GM12864 (cell line): ENCODE measurements around the gene DPF1.

Source experiments
- DNase-seq: peaks from one replicate; pipeline ENCODE4 v3.0.0-alpha.2; 2011; ENCODE audit warnings: low read depth
- H3K4me3 ChIP-seq: 2 replicates; pipeline ENCODE4 v1.5.1; 2011; ENCODE audit warnings: mild to moderate bottlenecking, low read depth, low read length, control low read depth
- CTCF ChIP-seq: IDR thresholded peaks from 2 replicates; pipeline ENCODE4 v1.5.1; 2011; ENCODE audit warnings: low read depth, mild to moderate bottlenecking, moderate library complexity, low read length, control low read depth, inconsistent platforms; ENCODE audit errors: missing control alignments

DPF1 gene

GRCh38 chr19:38218204-38218603 lies 5.8 kb downstream of the DPF1 start:
- DNase-seq, result no peak
- TF ChIP-seq CTCF, result no peak
- H3K4me3 ChIP-seq, result no peak overlapping the region

DNA sequence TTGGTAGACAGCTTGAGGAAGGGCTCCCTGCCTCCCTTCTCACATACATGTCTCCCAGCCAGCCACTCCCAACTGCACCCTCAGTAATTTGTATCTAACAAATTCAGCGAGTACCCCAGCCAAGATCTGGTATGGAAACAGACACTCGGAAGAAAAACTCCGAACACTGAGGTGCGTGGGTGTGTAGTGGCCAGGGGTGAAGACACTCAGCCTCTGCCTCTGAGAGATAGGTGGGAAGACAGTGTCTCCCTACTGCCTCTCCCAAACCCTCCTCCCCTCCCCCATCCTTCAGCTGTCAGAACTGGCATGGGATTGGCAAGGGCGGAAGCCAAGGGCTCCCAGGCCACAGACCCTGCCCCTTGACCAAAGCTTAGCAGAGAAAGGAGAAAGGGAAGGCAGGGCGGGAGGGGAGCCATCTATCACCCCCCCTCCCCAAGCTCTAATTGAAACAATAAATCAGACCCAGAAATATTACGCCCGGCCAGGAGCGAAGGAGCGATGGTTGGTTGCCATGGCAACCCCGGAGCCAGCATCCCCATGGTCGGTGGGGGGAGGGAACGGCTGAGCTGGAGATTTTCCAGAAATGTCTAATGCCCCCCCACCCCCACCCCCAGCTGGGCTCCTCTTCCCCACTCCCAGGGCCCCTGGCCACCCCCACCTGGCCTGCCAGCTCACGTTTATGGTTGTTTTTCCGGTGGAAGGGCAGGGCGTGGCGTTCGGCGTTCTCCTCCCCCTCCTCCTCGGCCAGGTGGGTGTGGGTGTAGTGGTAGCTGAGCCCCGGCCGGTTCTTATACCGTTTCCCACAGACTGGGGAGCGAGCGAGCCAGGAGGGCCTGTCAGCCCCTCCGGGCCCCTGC lies 7.0 kb downstream of the DPF1 start:
- H3K4me3 ChIP-seq, result no peak overlapping the region
- DNase-seq, result no peak
- no peak for TF ChIP-seq CTCF

GRCh38 chr19:38213911-38214625 lies 10.0 kb downstream of the DPF1 start:
- no peak for TF ChIP-seq CTCF
- H3K4me3 ChIP-seq, result no peak overlapping the region
- no peak for DNase-seq

DNA sequence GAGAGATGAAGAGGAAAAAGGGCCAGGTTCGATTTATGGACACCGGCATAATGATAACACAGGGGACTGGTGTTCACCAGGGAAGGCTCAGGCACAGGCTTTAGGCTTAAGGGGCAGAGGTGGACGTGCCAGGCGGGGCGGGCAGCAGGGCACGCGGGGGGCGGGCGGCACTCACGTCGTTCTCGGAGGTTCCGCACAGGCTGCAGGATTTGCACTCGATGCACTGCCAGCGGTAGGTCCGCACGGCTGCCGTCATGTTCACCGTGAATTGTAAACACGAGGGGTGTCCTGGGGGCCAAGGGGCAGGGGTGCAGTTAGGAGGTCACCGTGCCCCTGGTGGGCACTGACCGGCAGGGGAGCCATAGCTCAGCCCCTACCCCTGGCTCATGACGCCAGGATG lies 10.6 kb downstream of the DPF1 start:
- no peak overlapping the region for H3K4me3 ChIP-seq
- DNase-seq, result no peak
- TF ChIP-seq CTCF, result no peak

GRCh38 chr19:38211766-38212165 lies 12.3 kb downstream of the DPF1 start:
- no peak for TF ChIP-seq CTCF
- H3K4me3 ChIP-seq, result no peak overlapping the region
- DNase-seq, result no peak

GRCh38 chr19:38211151-38211591 lies 12.9 kb downstream of the DPF1 start:
- H3K4me3 ChIP-seq, result no peak overlapping the region
- DNase-seq, result no peak
- TF ChIP-seq CTCF, result peak; percentile 8
